HCT116 (cell line): ENCODE measurements around the gene GJB6. TPM values are rescaled to one million over a fixed set of nuclear protein-coding genes. Genes with fewer than 3 reads are reported as not detected.

Experiments used
- ATAC-seq: fragments of 200-7000 bp; cut with Tn5 transposase; 2 replicates; pipeline ENCODE4 v1.9.1; 2020; ENCODE audit warnings: mild to moderate bottlenecking, moderate library complexity
- BruUV-seq: library from RNA; stranded (reverse); fragments of 400-500 nt; replicated peaks from 2 replicates; lab custom pipeline; 2021; lab: Mats Ljungman, UMichigan
- CTCF ChIA-PET: fragments of 300-600 bp; sonication (Branson Sonifier 250); formaldehyde crosslinking; loops from one replicate; lab custom pipeline; 2021; ENCODE audit warnings: antibody characterized with exemption; lab: Charles Lee
- POLR2A ChIA-PET: fragments of 300-600, 350-600 bp; sonication (Branson Sonifier 250); formaldehyde crosslinking; loops from one replicate; lab custom pipeline; 2021; ENCODE audit warnings: antibody characterized with exemption; lab: Charles Lee
- RAD21 ChIA-PET, 2 experiments: fragments of 300-600 bp; sonication (Branson Sonifier 250); formaldehyde crosslinking; loops; one replicate each; lab custom pipeline; 2023; ENCODE audit warnings: low total read pairs in 2 of 2; ENCODE audit not compliant: uncharacterized antibody in 2 of 2, unreplicated experiment in 2 of 2, low non-redundant PET in 1 of 2; lab: Charles Lee
- DNase-seq: peaks from one replicate; pipeline ENCODE4 v3.0.0-alpha.2; 2010; ENCODE audit warnings: low read depth, low spot score
- H2AFZ ChIP-seq: fragments of 200-600 bp; shearing (Covaris generic), sonication (generic); 2 replicates; pipeline ENCODE4 v1.6.1; 2017; ENCODE audit warnings: low read depth, mixed run types, mixed read lengths, antibody characterized with exemption, low read length; ENCODE audit not compliant: poor library complexity, severe bottlenecking
- H3K27ac ChIP-seq: 2 replicates; pipeline ENCODE4 v1.5.1; 2012; ENCODE audit warnings: low read depth, low read length
- H3K27me3 ChIP-seq: fragments of 200-600 bp; sonication (generic); 2 replicates; pipeline ENCODE4 v1.6.1; 2016; ENCODE audit warnings: mixed run types, low read length, mixed read lengths; ENCODE audit not compliant: insufficient read depth
- H3K36me3 ChIP-seq, 2 experiments: fragments of 200-500 bp in 1 of 2; fragments of 200-600 bp in 1 of 2; sonication (Bioruptor generic) in 1 of 2; sonication (generic) in 1 of 2; 2 replicates each; pipeline versions ENCODE4 v1.5.1 to v1.6.1; 2014 to 2016; ENCODE audit warnings: low read length in 2 of 2, inconsistent platforms in 1 of 2, mixed read lengths in 1 of 2, mixed run types in 1 of 2; ENCODE audit not compliant: insufficient read depth in 2 of 2, control insufficient read depth in 1 of 2
- H3K4me1 ChIP-seq, 2 experiments: fragments of 200-600 bp in 1 of 2; sonication (generic) in 1 of 2; 2 replicates each; pipeline versions ENCODE4 v1.5.1 to v1.6.1; 2012 to 2017; ENCODE audit warnings: low read length in 2 of 2, inconsistent platforms in 1 of 2, mild to moderate bottlenecking in 1 of 2, mixed read lengths in 1 of 2, mixed run types in 1 of 2, moderate library complexity in 1 of 2; ENCODE audit not compliant: insufficient read depth in 2 of 2, control insufficient read depth in 1 of 2
- H3K4me2 ChIP-seq: fragments of 200-600 bp; sonication (generic); 2 replicates; pipeline ENCODE4 v1.6.1; 2017; ENCODE audit warnings: mixed run types, low read length, mixed read lengths
- H3K4me3 ChIP-seq, 2 experiments: fragments of 200-600 bp in 1 of 2; sonication (generic) in 1 of 2; replicated peaks in 1 of 2; 2 replicates each; pipeline ENCODE4 v1.5.1; 2011 to 2016; ENCODE audit warnings: low read length in 2 of 2, control low read depth in 1 of 2, low read depth in 1 of 2, mild to moderate bottlenecking in 1 of 2, mixed read lengths in 1 of 2, mixed run types in 1 of 2
- H3K79me2 ChIP-seq: fragments of 200-600 bp; sonication (generic); 2 replicates; pipeline ENCODE4 v1.6.1; 2017; ENCODE audit warnings: mild to moderate bottlenecking, mixed run types, low read length, moderate library complexity, mixed read lengths; ENCODE audit not compliant: insufficient read depth
- H3K9ac ChIP-seq: fragments of 200-600 bp; sonication (generic); 2 replicates; pipeline ENCODE4 v1.6.1; 2016; ENCODE audit warnings: low read length, mixed read lengths
- H3K9me2 ChIP-seq: fragments of 200-600 bp; sonication (generic), shearing (Covaris generic); 2 replicates; pipeline ENCODE4 v1.6.1; 2017; ENCODE audit warnings: mixed run types, mild to moderate bottlenecking, moderate library complexity; ENCODE audit not compliant: insufficient read depth
- H3K9me3 ChIP-seq, 2 experiments: fragments of 200-500 bp in 1 of 2; fragments of 200-600 bp in 1 of 2; sonication (Bioruptor generic) in 1 of 2; sonication (generic) in 1 of 2; 2 replicates each; pipeline ENCODE4 v1.6.1; 2014 to 2017; ENCODE audit warnings: low read length in 2 of 2, mixed read lengths in 2 of 2, inconsistent platforms in 1 of 2, low read depth in 1 of 2, mild to moderate bottlenecking in 1 of 2, mixed run types in 1 of 2, moderate library complexity in 1 of 2; ENCODE audit not compliant: control insufficient read depth in 1 of 2, insufficient read depth in 1 of 2
- H4K20me1 ChIP-seq: fragments of 200-600 bp; sonication (generic), shearing (Covaris generic); 2 replicates; pipeline ENCODE4 v1.6.1; 2017; ENCODE audit warnings: mixed run types, mild to moderate bottlenecking, moderate library complexity; ENCODE audit not compliant: insufficient read depth
- CTCF ChIP-seq, 3 experiments: fragments of 200-600 bp in 1 of 3; sonication (generic) in 1 of 3; IDR thresholded peaks in 2 of 3; conservative IDR thresholded peaks in 1 of 3; 2 replicates each; pipeline ENCODE4 v1.5.1; 2012 to 2017; ENCODE audit warnings: low read depth in 2 of 3, low read length in 2 of 3, antibody characterized with exemption in 1 of 3, borderline replicate concordance in 1 of 3, control low read depth in 1 of 3, mild to moderate bottlenecking in 1 of 3, mixed read lengths in 1 of 3, mixed run types in 1 of 3, moderate library complexity in 1 of 3; ENCODE audit not compliant: insufficient read depth in 1 of 3
- ELF1 ChIP-seq: IDR thresholded peaks from 2 replicates; pipeline ENCODE4 v1.6.1; 2012; ENCODE audit warnings: low read depth, borderline replicate concordance
- EZH2 ChIP-seq: fragments of 200-600 bp; sonication (generic); IDR thresholded peaks from 2 replicates; pipeline ENCODE4 v1.6.1; 2017; ENCODE audit warnings: antibody characterized with exemption, mixed run types
- FOSL1 ChIP-seq: IDR thresholded peaks from 2 replicates; pipeline ENCODE4 v1.6.1; 2012; ENCODE audit warnings: low read depth
- MAX ChIP-seq: IDR thresholded peaks from 2 replicates; pipeline ENCODE4 v1.6.1; 2012
- RAD21 ChIP-seq: IDR thresholded peaks from 2 replicates; pipeline ENCODE4 v1.6.1; 2012; ENCODE audit warnings: low read depth, mild to moderate bottlenecking
- SIN3A ChIP-seq: IDR thresholded peaks from 2 replicates; pipeline ENCODE4 v1.6.1; 2012; ENCODE audit warnings: low read depth
- SP1 ChIP-seq: IDR thresholded peaks from 2 replicates; pipeline ENCODE4 v1.6.1; 2012; ENCODE audit warnings: low read depth
- ZBTB33 ChIP-seq: IDR thresholded peaks from 2 replicates; pipeline ENCODE4 v1.6.1; 2011; ENCODE audit warnings: mild to moderate bottlenecking, low read length, moderate library complexity; ENCODE audit not compliant: insufficient replicate concordance; ENCODE audit errors: extremely low read depth
- intact Hi-C: fragments of 100-400 bp; cut with micrococcal nuclease; formaldehyde crosslinking; loops from 2 replicates; pipeline ENCODE4 v1.10.0; 2022
- total RNA-seq: library from RNA; stranded (reverse); gene quantifications from one replicate; pipeline ENCODE4 v1.2.1, GENCODE V29; 2021; ENCODE audit not compliant: unreplicated experiment
- TF ChIP-seq, protein P1 (sequence below): IDR thresholded peaks from 2 replicates; pipeline ENCODE4 v1.6.1; 2012; ENCODE audit warnings: low read depth

GJB6 gene
- total RNA-seq, 1 experiment from 2014 or later, result not detected

DNA sequence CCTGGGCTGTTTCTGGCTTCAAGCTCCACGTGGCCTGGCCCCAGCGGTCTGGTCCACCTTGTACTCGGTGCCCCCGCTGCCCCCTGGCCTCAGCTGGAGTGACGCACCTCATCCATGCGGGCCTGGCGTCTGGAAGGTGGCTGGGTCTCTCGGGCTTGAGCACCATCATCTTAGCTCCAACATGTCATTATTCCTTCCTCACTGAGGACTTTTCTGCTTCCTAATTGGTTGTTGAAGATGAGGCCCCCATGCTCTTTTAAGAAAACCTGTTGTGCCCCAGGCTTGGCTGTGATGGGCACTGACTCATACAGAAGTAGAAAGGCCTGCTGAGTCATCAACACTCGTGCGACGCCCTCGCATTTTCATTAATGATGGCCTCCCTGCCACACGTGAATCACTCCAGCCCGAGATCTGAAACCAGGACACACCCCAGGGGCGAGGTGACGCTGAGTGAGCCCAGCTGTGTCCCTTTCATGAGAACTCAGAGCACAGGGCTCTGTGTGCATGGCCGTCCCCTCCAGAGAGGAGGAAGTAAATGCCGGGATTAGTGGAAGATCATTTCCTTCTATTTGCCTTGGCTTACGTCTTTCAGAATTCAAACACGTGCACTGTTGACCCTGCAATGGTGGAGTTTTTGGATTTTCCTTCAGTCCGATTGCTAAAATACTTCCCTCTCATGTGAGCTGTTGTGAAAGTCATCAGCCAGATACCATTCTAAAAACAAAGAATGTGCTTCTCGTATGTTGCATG lies 57.3 kb downstream of the GJB6 start (continued):
- no peak for TF ChIP-seq ZBTB33
- TF ChIP-seq, protein P1, sequence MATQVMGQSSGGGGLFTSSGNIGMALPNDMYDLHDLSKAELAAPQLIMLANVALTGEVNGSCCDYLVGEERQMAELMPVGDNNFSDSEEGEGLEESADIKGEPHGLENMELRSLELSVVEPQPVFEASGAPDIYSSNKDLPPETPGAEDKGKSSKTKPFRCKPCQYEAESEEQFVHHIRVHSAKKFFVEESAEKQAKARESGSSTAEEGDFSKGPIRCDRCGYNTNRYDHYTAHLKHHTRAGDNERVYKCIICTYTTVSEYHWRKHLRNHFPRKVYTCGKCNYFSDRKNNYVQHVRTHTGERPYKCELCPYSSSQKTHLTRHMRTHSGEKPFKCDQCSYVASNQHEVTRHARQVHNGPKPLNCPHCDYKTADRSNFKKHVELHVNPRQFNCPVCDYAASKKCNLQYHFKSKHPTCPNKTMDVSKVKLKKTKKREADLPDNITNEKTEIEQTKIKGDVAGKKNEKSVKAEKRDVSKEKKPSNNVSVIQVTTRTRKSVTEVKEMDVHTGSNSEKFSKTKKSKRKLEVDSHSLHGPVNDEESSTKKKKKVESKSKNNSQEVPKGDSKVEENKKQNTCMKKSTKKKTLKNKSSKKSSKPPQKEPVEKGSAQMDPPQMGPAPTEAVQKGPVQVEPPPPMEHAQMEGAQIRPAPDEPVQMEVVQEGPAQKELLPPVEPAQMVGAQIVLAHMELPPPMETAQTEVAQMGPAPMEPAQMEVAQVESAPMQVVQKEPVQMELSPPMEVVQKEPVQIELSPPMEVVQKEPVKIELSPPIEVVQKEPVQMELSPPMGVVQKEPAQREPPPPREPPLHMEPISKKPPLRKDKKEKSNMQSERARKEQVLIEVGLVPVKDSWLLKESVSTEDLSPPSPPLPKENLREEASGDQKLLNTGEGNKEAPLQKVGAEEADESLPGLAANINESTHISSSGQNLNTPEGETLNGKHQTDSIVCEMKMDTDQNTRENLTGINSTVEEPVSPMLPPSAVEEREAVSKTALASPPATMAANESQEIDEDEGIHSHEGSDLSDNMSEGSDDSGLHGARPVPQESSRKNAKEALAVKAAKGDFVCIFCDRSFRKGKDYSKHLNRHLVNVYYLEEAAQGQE, result no peak

- no peak for DNase-seq
- Histone ChIP-seq H3K36me3 (no peaks in the 10 kb centered on the region), H3K9me2 (no peaks in the 10 kb centered on the region), H3K79me2 (no peaks in the 10 kb centered on the region), H2AFZ (no peak overlapping the region), H3K4me3 (no peak overlapping the region), H3K9me3 (no peaks in the 10 kb centered on the region), H3K4me1 (peaks cover 15 to 31% of the 10 kb centered on the region in 2 experiments), H4K20me1 (no peaks in the 10 kb centered on the region), H3K27me3 (no peaks in the 10 kb centered on the region), H3K4me2 (no peak overlapping the region), H3K27ac (no peak overlapping the region), H3K9ac (no peak overlapping the region)
- no TSS peak for BruUV-seq
- intact Hi-C loops, result no loop called here
- RAD21 ChIA-PET, result no interaction called here
- POLR2A ChIA-PET, result no interaction called here
- TF ChIP-seq SIN3A (no peak), ELF1 (no peak), CTCF (IDR thresholded peaks at IDR 0.05 in 2 of 3, conservative IDR thresholded peaks at IDR 0.05 in 1 of 3; ENCODE audit: borderline replicate concordance in 1 of 3, insufficient read depth in 1 of 3, low read depth in 2 of 3, low read length in 2 of 3) (no peak), MAX (no peak), RAD21 (no peak), FOSL1 (no peak), EZH2 (no peak), SP1 (no peak)
- CTCF ChIA-PET, result no interaction called here
- ATAC-seq, result no peak
Observed at GRCh38 chr13:20173116-20173746, 58.9 kb downstream of the GJB6 start.
